K562 (cell line): ENCODE data around the gene ANP32B. TPM values are rescaled to one million over a fixed set of nuclear protein-coding genes. Genes with fewer than 3 reads are reported as not detected.
A peak's percentile ranks its signal among the peaks of the same experiment; 100 is the strongest.

Experiments used
- ATAC-seq: fragments of 200-7000 bp; cut with Tn5 transposase; 3 replicates; pipeline ENCODE4 v1.9.1; 2020; ENCODE audit warnings: moderate library complexity
- BruUV-seq: library from RNA; stranded (reverse); fragments of 400-500 nt; replicated peaks from 2 replicates; lab custom pipeline; 2021; lab: Mats Ljungman, UMichigan
- CTCF ChIA-PET: fragments of 300-600 bp; formaldehyde crosslinking; extraction: SDS; loops from one replicate; lab custom pipeline; 2021; ENCODE audit warnings: low intra/inter-chr PET ratio; lab: Yijun Ruan, JAX
- POLR2A ChIA-PET: fragments of 300-600, 350-650 bp; sonication (Branson Sonifier 250); formaldehyde crosslinking; extraction: SDS; loops from one replicate; lab custom pipeline; 2021; ENCODE audit warnings: antibody characterized with exemption, inconsistent platforms; lab: Yijun Ruan, JAX
- DNase-seq, 4 experiments: peaks; one replicate each; pipeline versions ENCODE4 v3.0.0 to v3.0.0-alpha.2; 2011 to 2018; ENCODE audit warnings: low spot score in 3 of 4, mixed read lengths in 3 of 4; ENCODE audit errors: extremely low read depth in 1 of 4
- FAIRE-seq: peaks from 2 replicates; lab custom pipeline; 2011; peaks lifted over from hg19 to GRCh38; lab: Jason Lieb, UNC
- H2AFZ ChIP-seq: 2 replicates; pipeline ENCODE4 v1.6.0; 2011; ENCODE audit warnings: low read depth, low read length, control low read depth, inconsistent platforms
- H3K27ac ChIP-seq: fragments of 200-600 bp; 3 replicates; pipeline ENCODE4 v1.8.0; 2011; ENCODE audit warnings: low read depth, mild to moderate bottlenecking, control low read depth, inconsistent platforms, low read length, moderate library complexity, mixed read lengths; ENCODE audit errors: extremely low read depth
- H3K27me3 ChIP-seq, 2 experiments: fragments of 300-600 bp in 1 of 2; 2 replicates in 1 of 2; 3 replicates in 1 of 2; pipeline versions ENCODE4 v1.6.0 to v1.8.0; 2011; ENCODE audit warnings: inconsistent platforms in 2 of 2, low read length in 2 of 2, mild to moderate bottlenecking in 1 of 2, mixed read lengths in 1 of 2, moderate library complexity in 1 of 2; ENCODE audit not compliant: control insufficient read depth in 2 of 2, insufficient read depth in 2 of 2
- H3K36me3 ChIP-seq: fragments of 300-600 bp; 3 replicates; pipeline ENCODE4 v1.8.0; 2011; ENCODE audit warnings: mild to moderate bottlenecking, low read length, inconsistent platforms; ENCODE audit not compliant: control insufficient read depth, insufficient read depth
- H3K4me1 ChIP-seq, 2 experiments: fragments of 200-600 bp in 1 of 2; replicated peaks in 1 of 2; 2 replicates in 1 of 2; 3 replicates in 1 of 2; pipeline versions ENCODE4 v1.5.1 to v1.8.0; 2011; ENCODE audit warnings: inconsistent platforms in 2 of 2, low read length in 2 of 2, mild to moderate bottlenecking in 1 of 2, mixed read lengths in 1 of 2, moderate library complexity in 1 of 2; ENCODE audit not compliant: control insufficient read depth in 2 of 2, insufficient read depth in 2 of 2
- H3K4me2 ChIP-seq: 2 replicates; pipeline ENCODE4 v1.6.1; 2011; ENCODE audit warnings: low read length, control low read depth, inconsistent platforms, mixed read lengths; ENCODE audit not compliant: insufficient read depth
- H3K4me3 ChIP-seq: fragments of 200-600 bp; sonication (generic), shearing (Covaris generic); 2 replicates; pipeline ENCODE4 v1.5.1; 2016; ENCODE audit warnings: control low read depth, inconsistent platforms
- H3K79me2 ChIP-seq: fragments of 200-600 bp; 3 replicates; pipeline ENCODE4 v1.8.0; 2011; ENCODE audit warnings: low read length, inconsistent platforms; ENCODE audit not compliant: control insufficient read depth, insufficient read depth
- H3K9ac ChIP-seq, 2 experiments: 2 replicates each; pipeline versions ENCODE4 v1.6.0 to v1.6.1; 2011; ENCODE audit warnings: low read depth in 2 of 2, low read length in 2 of 2, control low read depth in 1 of 2, inconsistent platforms in 1 of 2, mild to moderate bottlenecking in 1 of 2, mixed read lengths in 1 of 2; ENCODE audit not compliant: insufficient read depth in 1 of 2
- H3K9me1 ChIP-seq: one replicate; pipeline ENCODE4 v1.6.0; 2011; ENCODE audit warnings: inconsistent platforms, mild to moderate bottlenecking, low read length, moderate library complexity; ENCODE audit not compliant: control insufficient read depth, insufficient read depth
- H3K9me3 ChIP-seq: replicated peaks from 2 replicates; pipeline ENCODE4 v1.5.1; 2011; ENCODE audit warnings: low read depth, low read length, inconsistent platforms; ENCODE audit not compliant: control insufficient read depth, insufficient read depth
- H4K20me1 ChIP-seq: replicated peaks from 2 replicates; pipeline ENCODE4 v1.6.1; 2011; ENCODE audit warnings: low read length, inconsistent platforms, mixed read lengths; ENCODE audit not compliant: control insufficient read depth, insufficient read depth
- CTBP1 ChIP-seq: fragments of 450-650 bp; IDR thresholded peaks from 2 replicates; pipeline ENCODE4 v1.6.1; 2016; ENCODE audit warnings: borderline replicate concordance
- FOXJ2 ChIP-seq: fragments of 200-800 bp; sonication (Bioruptor generic); IDR thresholded peaks from 2 replicates; pipeline ENCODE4 v1.6.1; 2016; ENCODE audit warnings: missing genetic modification characterization, missing compliant biosample characterization
- KAT2B ChIP-seq: IDR thresholded peaks from one replicate; pipeline ENCODE4 v1.6.1; 2012; ENCODE audit warnings: low read depth, mild to moderate bottlenecking, control low read depth, inconsistent platforms, low read length, moderate library complexity
- PHF21A ChIP-seq: fragments of 450-650 bp; IDR thresholded peaks from 2 replicates; pipeline ENCODE4 v1.6.1; 2017; ENCODE audit warnings: low read depth, borderline replicate concordance
- PHF8 ChIP-seq: fragments of 200-600 bp; sonication (generic); IDR thresholded peaks from 2 replicates; pipeline ENCODE4 v1.6.1; 2012; ENCODE audit warnings: mixed run types, mild to moderate bottlenecking, inconsistent platforms, low read length, moderate library complexity, borderline replicate concordance
- SMARCB1 ChIP-seq: IDR thresholded peaks from 2 replicates; pipeline ENCODE4 v1.6.1; 2011; ENCODE audit warnings: improper control_type of control experiment, low read depth; ENCODE audit not compliant: insufficient read length
- ZNF143 ChIP-seq: sonication (generic); formaldehyde crosslinking; IDR thresholded peaks from 2 replicates; pipeline ENCODE4 v1.9.0; 2022; ENCODE audit warnings: mild to moderate bottlenecking, missing genetic modification reagents
- WGBS: fragments of 100-300 bp; shearing (Covaris generic); methylation state at CpG from one replicate; pipeline ENCODE4 v1.1.6; 2016; ENCODE audit warnings: low coverage, mixed read lengths; ENCODE audit not compliant: insufficient coverage; ENCODE audit errors: missing lambda C conversion rate; 5-methylcytosine and 5-hydroxymethylcytosine counted together
- in situ Hi-C: fragments of 300-500 bp; cut with MboI; formaldehyde crosslinking; loops from 4 replicates; pipeline ENCODE4 v1.15.0; 2018; ENCODE audit warnings: inconsistent platforms, mixed read lengths
- intact Hi-C: fragments of 100-400 bp; cut with micrococcal nuclease; formaldehyde crosslinking; loops from 2 replicates; pipeline ENCODE4 v1.14.2; 2022
- polyA plus RNA-seq, 8 experiments: library from polyadenylated mRNA; depleted of rRNA in 4 of 8; stranded (reverse) in 5 of 8; unstranded in 3 of 8; fragments of >200 nt; fragmentation: Nextera tagmentation in 2 of 8; fragmentation: Illumina TruSeq in 1 of 8; extraction: Ambion mirVana in 2 of 8; extraction: Trizol in 1 of 8; gene quantifications; 2 replicates each; pipeline versions ENCODE4 v1.2.1 to v1.2.3, GENCODE V29; 2011 to 2014; ENCODE audit warnings: inconsistent platforms in 1 of 8, missing spikeins in 1 of 8
- total RNA-seq, 7 experiments: library from RNA; depleted of rRNA in 6 of 7; stranded (reverse); fragments of >200 nt in 6 of 7; fragmentation: Illumina TruSeq in 2 of 7; extraction: Trizol in 2 of 7; gene quantifications; 2 replicates each; pipeline versions ENCODE4 v1.2.1 to v1.2.3, GENCODE V29; 2011 to 2021; ENCODE audit warnings: low replicate concordance in 1 of 7
- TF ChIP-seq, protein P1 (sequence below): fragments of 450-650 bp; formaldehyde crosslinking; conservative IDR thresholded peaks from 2 replicates; pipeline ENCODE4 v1.4.0; 2022; ENCODE audit warnings: mild to moderate bottlenecking, missing genetic modification characterization
- TF ChIP-seq, protein P2 (sequence below), 2 experiments: fragments of 450-650 bp; IDR thresholded peaks; 2 replicates each; pipeline ENCODE4 v1.6.1; 2016
- TF ChIP-seq, protein P3 (sequence below): conservative IDR thresholded peaks from 2 replicates; pipeline ENCODE4 v1.6.1; 2011; ENCODE audit warnings: low read depth, mild to moderate bottlenecking, low read length; ENCODE audit not compliant: control insufficient read depth

The ANP32B gene
- total and polyA plus RNA-seq, 9 of the 15 experiments (the other 6 are each of a cell fraction or from before 2014, with no cell fraction given) = 68.9 to 815 (median 141) TPM

DNA sequence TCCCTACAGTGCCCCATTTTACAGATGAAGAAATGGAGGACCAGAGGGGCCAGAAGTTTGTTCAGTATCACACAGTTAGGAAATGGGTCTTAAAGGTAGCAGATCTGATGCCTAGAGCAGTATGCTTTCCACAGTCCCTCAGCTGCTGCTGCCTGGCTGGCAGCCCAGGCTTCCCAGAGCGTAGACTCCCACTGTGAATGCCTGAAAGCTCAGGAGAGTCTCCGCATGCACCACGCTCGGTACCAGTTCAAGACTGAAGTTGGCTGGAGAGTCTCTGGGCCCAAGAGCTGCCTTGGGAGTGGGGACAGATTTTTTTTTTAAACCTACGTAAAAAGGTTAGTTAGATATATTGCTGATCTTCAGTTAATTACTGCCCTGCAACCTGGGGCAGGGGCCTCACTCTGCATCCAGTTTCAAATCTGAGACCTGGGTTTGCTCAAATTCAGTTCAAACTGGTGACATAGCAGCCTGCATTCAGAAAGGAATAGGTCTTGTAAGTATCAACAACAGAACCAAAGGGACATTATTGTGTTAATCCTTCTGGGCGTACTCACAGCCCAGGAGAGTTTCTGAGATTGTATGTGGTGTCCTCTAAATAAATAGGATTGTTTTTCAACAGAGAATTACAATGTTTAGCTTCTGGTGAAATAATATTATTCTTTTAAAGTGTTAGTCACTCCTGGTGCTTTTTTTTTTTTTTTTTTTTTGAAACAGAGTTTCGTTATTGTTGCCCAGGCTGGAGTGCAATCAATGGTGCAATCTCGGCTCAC is 81.7 kb downstream of the ANP32B start:
- intact Hi-C loops (no loop called here), in situ Hi-C loops (no loop called here)
- peak in 1 of 4 experiments; percentile 2 for DNase-seq
- H3K9me3 ChIP-seq = no peaks in the 10 kb centered on the region
- peak overlapping the region in 1 of 2 experiments; percentile 85; a peak in 1 of 4 replicates for H3K9ac ChIP-seq
- no peak overlapping the region for H2AFZ ChIP-seq
- BruUV-seq = no TSS peak
- H3K27ac ChIP-seq = no peak overlapping the region
- CTCF ChIA-PET = no interaction called here
- H3K36me3 ChIP-seq = peaks cover 84% of the 10 kb centered on the region
- H3K4me3 ChIP-seq = no peak overlapping the region
- no peak overlapping the region for H3K4me2 ChIP-seq
- H4K20me1 ChIP-seq = no peaks in the 10 kb centered on the region
- no peaks in the 10 kb centered on the region for H3K9me1 ChIP-seq
- peaks cover 65% of the 10 kb centered on the region for H3K79me2 ChIP-seq
- no peak for FAIRE-seq
- peaks cover 3 to 11% of the 10 kb centered on the region in 2 experiments; a peak in 3 of 5 replicates for H3K4me1 ChIP-seq
- ATAC-seq = no peak
- WGBS = 85% methylated on average over 7 of the region's 8 CpGs
- POLR2A ChIA-PET = interaction anchor here (0.6 to 0.8 kb wide), 2 partner anchors 15 to 488 kb away, joined by 3 read pairs; no protein-coding TSS in a partner anchor
- H3K27me3 ChIP-seq = no peaks in the 10 kb centered on the region
- no peak for TF ChIP-seq FOXJ2 (tag)
- TF ChIP-seq PHF8 = no peak
- TF ChIP-seq, protein P1, sequence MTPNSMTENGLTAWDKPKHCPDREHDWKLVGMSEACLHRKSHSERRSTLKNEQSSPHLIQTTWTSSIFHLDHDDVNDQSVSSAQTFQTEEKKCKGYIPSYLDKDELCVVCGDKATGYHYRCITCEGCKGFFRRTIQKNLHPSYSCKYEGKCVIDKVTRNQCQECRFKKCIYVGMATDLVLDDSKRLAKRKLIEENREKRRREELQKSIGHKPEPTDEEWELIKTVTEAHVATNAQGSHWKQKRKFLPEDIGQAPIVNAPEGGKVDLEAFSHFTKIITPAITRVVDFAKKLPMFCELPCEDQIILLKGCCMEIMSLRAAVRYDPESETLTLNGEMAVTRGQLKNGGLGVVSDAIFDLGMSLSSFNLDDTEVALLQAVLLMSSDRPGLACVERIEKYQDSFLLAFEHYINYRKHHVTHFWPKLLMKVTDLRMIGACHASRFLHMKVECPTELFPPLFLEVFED (CRISPR knock-in tag) = no peak
- TF ChIP-seq ZNF143 (CRISPR knock-in tag) = no peak
- TF ChIP-seq, protein P2, sequence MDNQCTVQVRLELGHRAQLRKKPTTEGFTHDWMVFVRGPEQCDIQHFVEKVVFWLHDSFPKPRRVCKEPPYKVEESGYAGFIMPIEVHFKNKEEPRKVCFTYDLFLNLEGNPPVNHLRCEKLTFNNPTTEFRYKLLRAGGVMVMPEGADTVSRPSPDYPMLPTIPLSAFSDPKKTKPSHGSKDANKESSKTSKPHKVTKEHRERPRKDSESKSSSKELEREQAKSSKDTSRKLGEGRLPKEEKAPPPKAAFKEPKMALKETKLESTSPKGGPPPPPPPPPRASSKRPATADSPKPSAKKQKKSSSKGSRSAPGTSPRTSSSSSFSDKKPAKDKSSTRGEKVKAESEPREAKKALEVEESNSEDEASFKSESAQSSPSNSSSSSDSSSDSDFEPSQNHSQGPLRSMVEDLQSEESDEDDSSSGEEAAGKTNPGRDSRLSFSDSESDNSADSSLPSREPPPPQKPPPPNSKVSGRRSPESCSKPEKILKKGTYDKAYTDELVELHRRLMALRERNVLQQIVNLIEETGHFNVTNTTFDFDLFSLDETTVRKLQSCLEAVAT (IDR thresholded peaks at IDR 0.05) = no peak
- TF ChIP-seq, protein P3, sequence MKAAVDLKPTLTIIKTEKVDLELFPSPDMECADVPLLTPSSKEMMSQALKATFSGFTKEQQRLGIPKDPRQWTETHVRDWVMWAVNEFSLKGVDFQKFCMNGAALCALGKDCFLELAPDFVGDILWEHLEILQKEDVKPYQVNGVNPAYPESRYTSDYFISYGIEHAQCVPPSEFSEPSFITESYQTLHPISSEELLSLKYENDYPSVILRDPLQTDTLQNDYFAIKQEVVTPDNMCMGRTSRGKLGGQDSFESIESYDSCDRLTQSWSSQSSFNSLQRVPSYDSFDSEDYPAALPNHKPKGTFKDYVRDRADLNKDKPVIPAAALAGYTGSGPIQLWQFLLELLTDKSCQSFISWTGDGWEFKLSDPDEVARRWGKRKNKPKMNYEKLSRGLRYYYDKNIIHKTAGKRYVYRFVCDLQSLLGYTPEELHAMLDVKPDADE = no peak
- no peak for TF ChIP-seq KAT2B
- no peak for TF ChIP-seq PHF21A
- no peak for TF ChIP-seq CTBP1
- TF ChIP-seq SMARCB1 = no peak
